Dermis blood vessel endothelial cell (primary cell): Measurements from ENCODE around the gene CELSR1. TPM values are rescaled to one million over a fixed set of nuclear protein-coding genes. Genes with fewer than 3 reads are reported as not detected.

ENCODE experiments used
- DNase-seq: peaks from one replicate; pipeline ENCODE4 v3.0.0; 2010
- total RNA-seq: library from RNA; depleted of rRNA; stranded (reverse); fragments of >200 nt; gene quantifications from 2 replicates; pipeline ENCODE4 v1.2.3, GENCODE V29; 2014

The CELSR1 gene
- total RNA-seq, 1 donor from 2014 or later, result 28.2 TPM

DNA sequence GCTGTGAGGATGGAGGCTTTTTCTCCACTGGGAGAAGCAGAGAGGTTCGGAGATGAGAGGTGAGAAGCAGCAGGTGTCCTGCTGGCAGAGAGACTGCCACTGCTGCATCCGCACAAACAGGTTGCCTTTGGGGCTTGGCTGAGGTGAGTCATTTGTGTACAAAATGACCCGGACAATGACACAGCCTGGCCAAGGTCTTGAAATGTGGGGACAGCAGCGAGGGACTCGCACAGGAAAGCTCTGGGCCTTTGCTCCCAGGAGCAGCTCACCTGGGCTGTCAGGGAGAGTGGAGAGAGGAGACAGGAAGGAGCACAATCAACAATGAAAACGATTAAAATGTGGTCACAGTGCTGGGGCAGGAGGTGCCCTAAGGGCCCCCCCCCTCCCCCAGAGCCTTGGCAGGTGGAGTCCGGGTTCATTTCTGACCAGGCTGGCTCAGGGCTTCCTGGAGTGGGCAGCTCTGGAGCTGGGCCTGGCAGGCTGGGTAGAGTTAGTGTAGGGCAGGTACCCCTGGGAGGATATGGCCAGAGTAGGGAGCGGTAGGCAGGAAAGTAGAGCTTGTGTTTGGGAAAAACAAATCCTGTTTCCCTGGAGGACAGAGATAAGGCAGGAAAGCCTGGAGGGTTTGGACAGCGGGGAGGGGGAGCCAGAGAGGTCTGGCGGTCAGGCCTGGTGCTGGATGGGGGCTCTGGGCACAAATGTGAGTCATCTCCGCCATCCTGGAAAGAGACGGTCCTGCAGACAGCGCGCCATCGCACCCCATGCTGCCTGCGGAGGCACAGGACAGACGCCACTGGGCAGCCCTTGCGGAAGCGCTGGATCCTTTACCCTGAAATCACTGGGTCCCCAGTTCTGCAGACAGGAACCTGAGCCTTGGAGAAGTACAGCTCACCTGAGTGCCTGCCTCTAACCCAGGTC is 37.8 kb upstream of the CELSR1 start:
- DNase-seq, result peak; percentile 50

DNA sequence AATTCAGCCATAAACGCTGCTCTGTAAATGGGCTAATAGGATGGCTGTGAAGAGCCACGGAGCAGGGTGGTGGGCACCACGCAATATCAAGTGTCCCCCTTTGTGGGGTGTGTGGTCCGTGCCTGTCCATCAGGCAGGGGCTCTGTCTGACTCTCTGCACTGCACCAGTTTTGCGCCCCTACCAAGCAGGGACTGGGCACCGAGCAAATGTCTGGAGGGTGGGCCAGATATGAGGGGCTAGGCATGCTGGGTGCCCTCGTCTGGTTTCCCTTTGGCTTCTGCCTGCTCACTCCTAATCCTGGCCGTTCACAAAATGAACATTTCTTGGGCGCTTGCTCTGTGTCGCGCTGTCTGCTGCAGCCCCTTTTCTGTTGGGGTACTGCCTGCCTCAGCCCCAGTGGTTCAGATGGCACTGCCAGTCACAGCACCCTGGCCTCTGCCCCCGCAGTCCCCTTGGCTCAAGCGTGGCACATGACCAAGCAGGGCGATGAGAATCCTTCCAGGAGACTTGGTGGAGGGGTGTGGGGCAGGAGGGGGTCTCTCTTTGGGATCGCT is 37.1 kb upstream of the CELSR1 start:
- no peak for DNase-seq

DNA sequence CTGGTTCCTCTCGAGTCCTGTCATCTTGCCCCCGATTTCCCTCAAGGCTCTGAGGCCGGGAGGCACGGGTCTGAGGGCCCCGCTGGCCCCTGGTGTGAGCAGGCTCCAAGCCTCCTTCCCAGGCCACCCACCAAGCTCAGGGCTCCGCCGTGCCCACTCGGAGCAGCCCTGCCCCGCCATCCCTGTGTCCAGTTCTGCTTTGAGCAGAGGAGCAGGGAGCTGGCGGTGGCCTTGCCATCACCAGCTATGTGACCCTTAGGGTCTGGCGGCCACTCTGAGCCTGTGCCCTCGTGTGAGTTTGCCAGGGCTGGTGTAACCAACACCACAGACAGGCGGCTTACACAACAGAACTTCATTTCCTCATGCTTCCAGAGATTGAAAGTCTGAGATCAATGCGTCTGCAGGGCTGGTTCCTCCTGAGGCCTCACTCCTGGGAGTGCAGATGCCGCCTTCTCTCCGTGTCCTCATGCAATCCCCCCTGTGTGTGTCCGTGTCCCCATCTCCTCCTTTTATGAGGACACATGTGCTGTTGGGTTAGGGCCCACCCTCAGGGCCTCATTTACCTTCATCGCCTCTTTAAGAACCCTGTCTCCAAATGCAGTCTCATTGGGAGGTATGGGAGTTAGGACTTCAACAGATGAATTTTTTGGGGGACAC is 36.5 kb upstream of the CELSR1 start:
- DNase-seq, result no peak

DNA sequence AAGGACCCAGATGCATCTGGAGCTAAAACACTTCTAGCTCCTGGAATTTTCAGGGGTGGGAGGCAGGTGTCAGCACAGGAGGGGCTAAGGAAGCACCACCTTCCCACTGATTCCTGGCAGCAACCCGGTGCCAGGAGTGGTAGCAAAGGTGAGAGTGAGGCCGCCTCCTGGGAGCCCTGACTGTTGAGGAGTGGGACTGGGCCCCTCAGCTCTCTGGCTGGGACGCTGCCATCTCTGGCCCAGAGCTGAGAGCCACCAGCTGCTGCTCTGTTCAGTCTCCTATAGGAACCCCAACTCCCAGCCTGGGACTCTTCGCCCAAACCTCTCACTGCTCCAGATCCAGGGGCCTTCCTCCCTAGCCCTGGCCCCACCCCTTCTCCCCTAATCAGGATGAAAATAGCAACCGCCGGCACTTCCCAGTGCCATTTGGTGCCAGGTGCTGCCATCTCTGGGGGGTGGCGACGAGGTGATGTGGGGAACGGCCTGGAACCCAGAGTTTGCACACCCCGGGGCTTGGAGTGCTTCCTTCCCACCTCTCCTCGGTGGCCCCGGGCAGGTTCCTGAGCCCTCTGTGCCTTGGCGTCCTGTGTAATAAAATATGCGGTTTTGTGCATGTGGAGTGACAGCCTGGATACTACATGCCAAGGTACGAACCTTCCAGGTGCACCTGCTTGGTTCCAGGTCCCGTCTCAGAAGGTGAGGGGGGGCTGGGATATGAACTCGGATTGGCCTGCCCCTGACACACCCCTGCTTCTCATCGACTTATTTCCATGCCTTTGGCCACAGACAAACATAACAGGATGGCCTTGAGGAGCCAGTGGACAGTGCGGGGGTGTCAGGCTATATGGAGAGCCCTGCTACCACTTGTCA is 35.7 kb upstream of the CELSR1 start:
- no peak for DNase-seq

DNA sequence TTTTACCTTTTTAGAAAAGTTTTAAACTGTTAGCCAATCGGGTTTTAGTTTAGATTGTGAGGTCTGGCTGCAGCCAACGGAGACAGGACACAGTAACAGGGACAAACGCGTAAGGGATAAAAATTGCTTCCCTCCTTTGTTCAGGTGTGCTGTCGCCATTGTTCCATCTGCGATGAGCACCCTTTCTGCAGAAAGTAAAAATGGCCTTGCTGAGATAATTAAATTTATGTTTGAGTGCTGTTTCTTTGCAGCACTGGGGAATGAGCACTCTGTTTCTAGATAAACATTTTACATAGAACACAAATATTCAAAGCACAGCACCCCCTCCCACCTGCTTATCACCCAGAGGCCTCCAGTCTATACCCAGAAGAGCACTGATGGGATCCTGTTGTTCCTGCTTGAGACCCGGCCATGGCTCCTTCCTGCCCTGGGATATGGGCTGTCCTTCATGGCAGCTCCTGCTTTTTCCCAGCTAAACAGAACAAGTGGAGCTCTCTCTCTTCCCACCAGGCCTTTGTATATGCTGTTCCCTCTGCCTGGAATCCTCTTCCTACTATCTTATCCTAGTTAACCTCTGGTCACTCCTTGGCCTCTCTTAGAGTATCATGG is 34.3 kb upstream of the CELSR1 start:
- DNase-seq, result no peak

DNA sequence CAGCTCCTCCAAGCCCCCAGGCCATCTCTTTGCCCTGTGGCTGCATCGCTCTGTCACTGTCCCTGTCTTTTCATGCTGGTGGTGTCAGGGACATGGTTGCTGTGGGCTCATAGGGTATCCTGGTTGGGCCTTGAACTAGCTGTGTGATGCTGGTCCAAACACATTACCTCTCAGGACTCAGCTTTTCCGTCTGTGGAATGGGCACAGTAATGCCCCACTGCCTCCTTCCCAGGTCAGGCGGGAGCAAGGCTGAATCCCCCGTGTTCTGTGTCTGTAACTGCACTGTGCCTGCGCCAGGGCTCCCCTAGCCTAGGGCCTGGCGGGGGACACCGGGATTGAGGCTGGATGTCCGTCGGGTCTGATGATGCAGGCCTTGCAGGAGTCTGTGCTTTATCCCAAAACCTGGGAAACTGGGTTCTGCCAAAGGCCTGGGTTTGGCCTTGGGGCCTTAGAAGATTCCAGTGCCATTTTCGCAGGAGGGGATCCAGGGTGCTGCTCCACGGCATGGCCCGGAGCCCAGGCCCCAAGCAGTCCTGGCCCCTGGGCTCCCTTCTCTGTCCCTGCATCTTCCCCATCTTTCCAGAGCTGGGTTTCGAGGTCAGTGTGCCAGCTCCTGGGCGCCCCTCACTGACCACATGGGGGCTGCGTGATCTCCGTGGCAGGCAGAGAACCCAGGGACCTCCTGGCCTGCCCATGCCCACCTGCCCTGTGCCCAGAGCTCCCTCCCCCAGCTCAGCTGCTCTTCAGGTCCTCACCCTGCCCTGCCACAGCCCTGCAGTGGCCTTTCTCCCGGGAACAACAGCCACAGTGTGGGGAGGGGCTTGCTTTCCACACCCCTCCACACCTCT is 32.7 kb upstream of the CELSR1 start:
- no peak for DNase-seq

DNA sequence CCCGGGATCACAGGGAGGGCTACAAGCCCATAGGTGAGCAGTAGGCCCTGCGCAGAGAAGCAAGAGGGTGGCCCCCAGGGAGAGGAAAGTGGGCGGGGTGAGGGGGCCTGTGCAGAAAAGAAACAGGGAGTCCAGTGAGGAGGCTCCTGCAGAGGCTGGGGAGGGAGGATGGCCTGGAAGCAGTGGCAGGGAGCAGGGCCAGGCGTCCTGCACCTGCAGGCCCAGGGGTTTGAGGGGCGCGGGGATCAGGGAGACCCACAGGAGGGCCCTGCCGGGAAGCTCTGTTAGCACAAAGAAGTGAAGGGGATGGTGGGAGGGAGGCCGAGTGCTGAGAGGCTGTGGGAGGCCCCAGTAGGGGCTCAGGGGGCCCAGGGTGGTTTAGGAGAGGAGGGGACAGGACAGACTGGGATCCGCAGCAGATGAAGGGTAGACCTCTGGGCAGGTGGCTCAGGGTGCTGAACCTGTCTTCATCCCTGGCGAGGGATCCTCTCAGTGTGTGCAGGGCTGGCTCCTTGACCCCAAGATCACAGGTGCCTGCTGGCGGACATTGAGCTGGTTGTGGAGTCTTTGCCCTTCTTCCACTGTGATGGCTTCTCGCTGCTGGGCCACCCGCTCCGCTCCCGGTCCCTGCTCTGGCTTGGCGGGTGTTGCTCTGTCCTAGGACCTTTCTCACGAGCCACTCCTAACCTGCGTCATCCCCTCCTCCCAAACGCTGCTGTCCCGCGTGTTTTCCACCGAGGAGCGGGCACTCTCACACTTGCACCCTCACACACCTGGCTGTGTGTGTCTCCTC is 31.8 kb upstream of the CELSR1 start:
- no peak for DNase-seq

DNA sequence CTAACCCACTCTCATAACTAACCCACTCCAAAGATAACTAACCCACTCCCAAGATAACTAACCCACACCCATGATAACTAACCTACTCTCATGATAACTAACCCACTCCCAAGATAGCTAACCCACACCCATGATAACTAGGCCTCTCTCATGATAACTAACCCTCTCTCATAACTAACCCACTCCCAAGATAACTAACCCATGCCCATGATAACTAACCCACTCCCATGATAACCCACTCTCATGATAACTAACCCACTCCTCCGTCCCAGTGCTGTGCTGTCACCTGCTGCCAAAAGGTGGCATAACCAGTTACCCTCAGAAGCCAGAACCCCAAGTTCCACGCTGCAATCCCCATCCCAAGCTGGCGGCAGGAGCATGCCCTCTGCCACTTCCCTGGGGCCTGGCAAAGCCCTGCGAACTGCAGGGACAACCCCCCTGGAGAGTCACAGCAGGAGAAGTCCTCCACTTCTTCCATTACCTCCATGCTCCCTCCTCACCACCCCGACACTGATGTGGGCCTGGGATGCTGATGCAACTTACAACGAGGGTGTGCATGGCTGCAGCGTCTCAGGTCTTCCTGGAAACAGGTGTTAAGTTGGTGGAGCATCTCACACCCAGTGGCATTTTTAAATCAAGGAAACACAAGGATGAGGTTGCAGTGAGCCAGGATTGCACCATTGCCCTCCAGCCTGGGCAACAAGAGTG is 30.8 kb upstream of the CELSR1 start:
- no peak for DNase-seq

DNA sequence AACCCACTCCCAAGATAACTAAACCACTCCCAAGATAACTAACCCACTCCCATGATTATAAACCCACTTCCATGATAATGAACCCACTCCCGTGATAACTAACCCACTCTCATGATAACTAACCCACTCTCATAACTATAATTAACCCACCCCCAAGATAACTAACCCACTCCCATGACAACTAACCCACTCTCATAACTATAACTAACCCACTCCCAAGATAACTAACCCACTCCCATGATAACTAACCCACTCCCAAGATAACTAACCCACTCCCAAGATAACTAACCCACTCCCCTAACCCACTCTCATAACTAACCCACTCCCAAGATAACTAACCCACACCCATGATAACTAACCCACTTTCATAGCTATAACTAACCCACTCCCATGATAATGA is 30.1 kb upstream of the CELSR1 start:
- DNase-seq, result no peak

DNA sequence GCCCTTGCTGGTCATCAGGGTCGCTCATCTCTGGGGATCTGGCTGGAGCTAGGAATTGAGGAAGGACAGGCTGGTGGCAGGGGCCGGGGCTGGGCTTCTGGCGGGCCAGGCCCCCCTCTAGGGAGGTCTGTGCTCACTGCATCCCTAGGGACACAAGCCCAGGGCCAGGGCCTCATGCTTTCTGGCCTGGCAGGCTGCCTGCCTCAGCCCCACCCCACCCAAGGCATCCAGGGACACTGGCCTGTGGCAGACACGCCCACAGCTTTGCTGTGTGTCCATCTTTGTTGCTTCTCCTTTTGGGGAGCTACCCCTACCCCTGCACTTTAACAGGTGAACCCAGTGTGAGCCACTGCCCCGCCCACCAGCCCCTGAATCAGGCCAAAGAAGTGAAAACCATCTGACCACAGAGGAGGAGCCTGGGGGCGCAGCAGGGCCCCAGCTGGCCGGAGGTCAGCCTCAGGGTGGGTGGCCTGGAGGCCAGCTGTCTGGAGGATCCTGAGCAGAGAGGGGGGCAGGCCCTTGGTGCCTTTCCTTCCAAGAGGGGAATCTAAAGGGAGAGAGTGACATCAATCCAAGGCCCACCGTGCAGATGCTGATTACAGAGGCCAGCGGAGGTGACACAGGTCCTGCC is 26.8 kb upstream of the CELSR1 start:
- DNase-seq, result no peak

DNA sequence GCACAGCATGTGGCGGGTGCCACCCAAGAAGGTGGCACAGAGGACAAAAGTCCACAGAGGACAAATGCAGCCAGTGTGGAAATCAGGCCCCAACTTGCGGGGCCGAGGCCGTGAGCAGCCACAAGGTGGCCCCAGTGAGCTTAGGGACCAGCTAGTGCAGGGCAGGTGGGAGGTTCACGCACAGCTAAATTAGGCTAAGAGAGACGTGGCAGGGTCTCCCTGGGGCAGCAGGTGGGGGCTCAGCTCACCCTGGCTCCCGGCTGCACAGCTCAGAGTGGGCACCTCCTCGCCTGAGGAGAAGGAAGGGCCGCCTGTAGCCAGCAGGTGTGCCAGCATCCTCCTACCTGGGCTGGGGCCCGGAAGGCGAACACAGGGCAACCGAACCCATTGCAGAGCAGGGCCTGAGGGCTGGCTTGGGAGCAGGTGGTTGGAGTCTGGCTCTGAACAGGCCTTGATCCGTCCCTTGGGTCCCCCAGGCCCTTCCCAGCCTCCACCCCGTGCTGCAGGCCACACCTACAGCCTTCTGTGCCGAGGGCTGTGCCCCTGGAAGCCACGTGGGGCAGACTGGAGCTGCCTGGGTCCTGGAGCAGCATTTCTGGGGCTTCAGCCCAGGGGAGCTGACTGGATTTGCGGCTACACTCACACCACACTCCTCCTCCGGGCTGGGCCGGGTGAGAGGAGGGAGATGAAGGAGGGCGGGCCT is 26.1 kb upstream of the CELSR1 start:
- DNase-seq, result peak; percentile 76

DNA sequence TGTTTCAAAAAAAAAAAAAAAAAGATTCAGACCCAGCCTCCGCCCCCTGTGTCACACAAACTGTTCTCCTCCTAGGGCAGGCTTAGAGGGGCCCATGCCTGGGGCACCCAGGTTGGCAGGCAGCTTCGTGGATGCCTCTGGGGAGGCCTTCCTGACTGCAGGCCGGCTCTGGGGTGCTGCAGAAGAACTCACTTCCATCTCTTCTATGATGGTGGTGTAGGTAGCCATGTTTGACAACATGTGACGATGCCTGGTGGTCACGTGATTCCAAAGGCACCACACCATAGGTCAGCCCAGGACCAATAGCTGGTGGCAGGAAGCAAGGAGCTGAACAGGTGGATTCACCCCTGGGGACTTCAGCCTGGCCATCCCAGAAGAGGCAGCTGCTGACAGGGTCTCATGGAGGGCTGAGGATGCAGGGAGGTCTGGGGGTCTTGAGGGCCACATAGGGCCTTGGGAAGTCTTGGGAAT is 24.1 kb upstream of the CELSR1 start:
- peak; percentile 26 for DNase-seq

DNA sequence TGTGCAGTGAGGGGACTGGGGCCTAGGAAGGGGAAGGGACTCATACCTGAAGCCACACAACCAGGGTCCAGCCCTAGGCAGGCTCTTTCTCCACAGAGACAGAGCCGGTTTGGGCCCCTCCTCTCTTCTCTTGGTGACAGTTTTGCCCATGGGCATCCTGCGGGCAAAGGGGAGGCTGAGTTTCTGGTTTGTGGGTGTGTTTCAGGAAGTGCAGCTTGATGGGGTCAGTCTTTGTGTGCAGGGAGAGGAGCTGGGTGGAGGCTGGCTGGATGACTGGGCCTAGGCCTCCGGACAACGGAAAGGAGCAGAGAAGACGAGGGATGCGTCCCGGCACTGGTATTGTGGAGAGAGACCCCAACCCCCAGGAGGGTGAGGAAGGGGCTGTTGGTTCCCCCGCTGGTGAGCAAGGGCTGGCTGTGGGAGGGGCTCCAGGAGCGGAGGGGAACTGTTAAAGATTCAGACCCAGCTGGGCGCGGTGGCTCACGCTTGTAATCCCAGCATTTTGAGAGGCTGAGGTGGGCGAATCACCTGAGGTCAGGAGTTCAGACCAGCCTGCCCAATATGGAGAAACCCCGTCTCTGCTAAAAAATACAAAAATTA is 23.4 kb upstream of the CELSR1 start:
- DNase-seq, result no peak

DNA sequence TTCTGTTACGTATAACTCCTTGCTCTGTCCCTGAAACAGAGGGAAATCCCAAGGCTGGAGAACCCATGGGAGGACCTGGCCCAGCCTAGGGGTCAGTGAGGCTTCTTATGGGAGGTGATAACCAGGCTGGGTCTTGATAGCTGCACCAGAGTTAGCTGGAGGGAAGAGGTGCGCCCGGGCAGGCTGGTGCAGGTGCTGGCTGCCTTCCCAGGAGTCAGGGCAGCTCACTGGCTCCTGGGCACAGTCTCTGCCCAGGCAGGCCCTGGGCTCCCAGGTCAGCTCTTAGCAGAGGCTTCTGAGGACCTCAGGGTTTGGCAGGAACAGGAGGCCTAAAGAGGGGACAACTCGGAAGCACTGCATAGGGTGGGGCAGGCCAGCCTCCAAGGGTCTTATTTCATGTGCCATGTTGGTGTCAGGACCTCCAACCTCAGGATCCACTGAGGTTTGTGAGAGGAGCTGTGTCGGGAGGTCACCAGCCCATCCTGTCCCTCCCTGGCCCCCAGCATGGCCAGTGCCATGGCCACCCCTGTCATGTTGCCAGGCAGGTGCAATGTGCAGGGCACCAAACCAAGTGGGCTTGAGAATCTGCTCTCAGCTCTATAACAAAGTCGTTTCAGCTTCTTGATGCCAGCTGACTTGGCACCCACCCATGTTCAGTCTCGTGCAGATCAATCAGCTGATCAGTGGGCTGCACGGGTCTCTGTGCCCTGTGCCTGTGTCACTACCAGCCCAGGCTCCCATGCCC is 20.5 kb upstream of the CELSR1 start:
- no peak for DNase-seq

DNA sequence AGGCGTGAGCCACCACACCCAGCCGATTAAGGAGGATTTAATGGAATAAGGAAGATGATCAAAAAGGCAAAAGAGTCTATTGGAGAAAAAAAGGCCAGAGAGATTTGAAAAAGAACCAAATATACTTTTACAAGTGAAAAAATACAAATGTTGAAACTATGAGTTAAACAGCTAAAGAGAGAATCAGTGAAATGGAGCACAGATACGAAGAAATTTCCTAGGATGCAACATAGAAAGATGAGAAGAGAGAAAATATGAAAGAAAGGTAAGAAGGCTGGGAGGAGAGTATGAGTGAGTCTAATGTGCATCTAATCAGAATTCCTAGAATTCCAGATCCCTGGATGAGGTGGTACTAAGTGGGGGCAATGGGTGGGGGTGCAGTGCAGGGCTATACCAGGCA is 19.4 kb upstream of the CELSR1 start:
- no peak for DNase-seq

DNA sequence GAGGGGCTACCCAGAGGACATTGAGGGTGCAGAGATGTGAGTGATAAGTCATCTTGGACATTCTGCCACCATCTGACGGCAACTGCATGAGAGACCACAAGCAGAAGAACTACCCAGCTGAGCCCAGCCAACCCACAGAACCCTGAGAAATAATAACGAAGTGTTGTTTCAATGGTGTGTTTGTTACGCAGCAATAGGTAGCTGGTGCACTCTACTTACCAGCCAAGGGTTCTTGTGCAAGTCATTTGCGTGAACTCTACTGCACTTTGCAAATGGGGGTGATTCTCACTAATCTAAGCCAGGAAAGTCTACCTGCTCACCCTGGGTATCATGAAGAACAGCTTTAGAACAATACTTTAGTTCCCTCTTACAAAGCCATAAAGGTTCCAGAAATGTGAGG is 15.8 kb upstream of the CELSR1 start:
- no peak for DNase-seq

DNA sequence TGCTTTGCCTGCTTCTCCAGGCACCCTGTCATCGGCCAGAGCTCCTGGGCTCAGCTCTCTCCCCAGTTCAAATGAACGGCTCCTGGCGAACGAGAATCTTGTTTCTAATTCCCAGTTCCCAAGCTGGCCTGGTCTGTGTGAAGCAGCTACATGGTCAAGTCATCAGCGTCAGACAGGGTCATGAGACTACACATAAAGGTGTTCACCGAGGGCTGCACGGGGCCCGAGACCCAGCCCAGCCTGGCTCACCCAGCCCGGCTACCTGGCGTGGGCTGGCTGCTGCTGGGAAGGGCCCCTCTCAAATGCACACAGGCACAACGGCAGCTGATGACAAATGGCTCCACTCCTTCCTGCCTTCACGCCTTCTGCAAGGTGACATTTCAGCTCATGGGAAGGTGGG is 14.6 kb upstream of the CELSR1 start:
- no peak for DNase-seq
